RWPE1 (cell line): Measurements from ENCODE around the gene SIAH3.

ENCODE experiments used
- CTCF ChIA-PET: fragments of 350-600 bp; sonication (Branson Sonifier 250); formaldehyde crosslinking; extraction: SDS; loops from one replicate; lab custom pipeline; 2021; lab: Yijun Ruan, JAX
- POLR2A ChIA-PET: fragments of 400-600 bp; formaldehyde crosslinking; extraction: SDS; loops from one replicate; lab custom pipeline; 2020; ENCODE audit warnings: antibody characterized with exemption; ENCODE audit not compliant: low non-redundant PET; lab: Yijun Ruan, JAX
- DNase-seq: peaks from one replicate; pipeline ENCODE4 v3.0.0; 2012; ENCODE audit warnings: low spot score
- H3K27ac ChIP-seq: fragments of 450-650 bp; 2 replicates; pipeline ENCODE4 v1.5.1; 2017
- TF ChIP-seq, protein P1 (sequence below): fragments of 450-650 bp; conservative IDR thresholded peaks from 2 replicates; pipeline ENCODE4 v1.5.1; 2017; ENCODE audit warnings: low read depth, mild to moderate bottlenecking

Gene SIAH3

DNA sequence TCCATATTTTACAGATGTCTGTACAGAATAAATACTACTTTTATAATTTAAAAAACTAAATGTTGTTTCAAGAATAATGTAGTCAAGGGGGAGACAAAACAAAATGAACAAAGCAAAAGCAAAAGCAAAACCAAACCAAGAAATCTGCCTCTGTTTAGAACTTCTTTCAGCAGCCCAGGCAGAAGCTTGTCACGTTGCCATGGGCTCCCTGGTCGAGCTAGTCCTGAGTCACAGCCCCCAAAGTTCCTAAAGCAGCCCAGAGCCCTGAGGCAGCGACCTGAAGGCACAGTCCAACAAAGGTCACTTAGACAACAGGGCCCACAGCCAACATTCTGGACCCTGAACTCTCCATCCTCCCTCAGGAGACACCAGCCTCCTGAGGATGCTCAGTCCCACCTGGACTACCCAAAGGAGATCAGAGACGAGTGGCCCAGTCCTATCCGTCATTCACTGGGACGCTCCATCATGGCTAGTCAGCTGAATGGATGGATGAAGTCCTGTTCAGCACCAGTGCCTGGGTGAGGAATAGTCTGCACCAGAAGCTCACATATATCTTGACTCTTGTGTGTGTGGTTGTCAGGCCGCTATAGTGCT lies 41.7 kb downstream of the SIAH3 start:
- POLR2A ChIA-PET: no interaction called here
- no peak for DNase-seq
- no peak overlapping the region for H3K27ac ChIP-seq
- CTCF ChIA-PET: interaction anchor here (0.5 kb wide), 1 partner anchor 91 kb away, joined by 4 read pairs; no protein-coding TSS in a partner anchor
- TF ChIP-seq, protein P1, sequence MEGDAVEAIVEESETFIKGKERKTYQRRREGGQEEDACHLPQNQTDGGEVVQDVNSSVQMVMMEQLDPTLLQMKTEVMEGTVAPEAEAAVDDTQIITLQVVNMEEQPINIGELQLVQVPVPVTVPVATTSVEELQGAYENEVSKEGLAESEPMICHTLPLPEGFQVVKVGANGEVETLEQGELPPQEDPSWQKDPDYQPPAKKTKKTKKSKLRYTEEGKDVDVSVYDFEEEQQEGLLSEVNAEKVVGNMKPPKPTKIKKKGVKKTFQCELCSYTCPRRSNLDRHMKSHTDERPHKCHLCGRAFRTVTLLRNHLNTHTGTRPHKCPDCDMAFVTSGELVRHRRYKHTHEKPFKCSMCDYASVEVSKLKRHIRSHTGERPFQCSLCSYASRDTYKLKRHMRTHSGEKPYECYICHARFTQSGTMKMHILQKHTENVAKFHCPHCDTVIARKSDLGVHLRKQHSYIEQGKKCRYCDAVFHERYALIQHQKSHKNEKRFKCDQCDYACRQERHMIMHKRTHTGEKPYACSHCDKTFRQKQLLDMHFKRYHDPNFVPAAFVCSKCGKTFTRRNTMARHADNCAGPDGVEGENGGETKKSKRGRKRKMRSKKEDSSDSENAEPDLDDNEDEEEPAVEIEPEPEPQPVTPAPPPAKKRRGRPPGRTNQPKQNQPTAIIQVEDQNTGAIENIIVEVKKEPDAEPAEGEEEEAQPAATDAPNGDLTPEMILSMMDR: no peak

DNA sequence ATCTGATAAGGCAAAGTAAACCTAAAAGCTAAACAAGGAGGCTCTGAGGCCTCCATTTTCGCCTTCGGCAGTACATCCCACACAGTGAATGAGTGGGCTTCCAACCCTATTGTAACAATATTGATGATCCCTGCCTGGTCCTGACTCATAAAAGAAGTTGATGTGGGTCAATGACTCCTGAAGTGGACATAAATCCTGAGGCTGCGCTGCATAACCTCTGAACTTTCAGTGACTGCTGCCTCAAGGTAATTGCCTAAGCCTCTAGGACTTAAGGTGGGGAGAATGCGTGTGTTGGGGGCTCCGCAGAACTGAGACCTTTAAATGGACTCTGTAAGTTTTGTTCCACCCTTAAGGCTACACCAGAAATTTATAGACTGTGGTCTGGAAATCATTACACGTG lies 42.6 kb downstream of the SIAH3 start:
- POLR2A ChIA-PET: no interaction called here
- TF ChIP-seq, protein P1: no peak
- no peak overlapping the region for H3K27ac ChIP-seq
- CTCF ChIA-PET: no interaction called here
- no peak for DNase-seq

DNA sequence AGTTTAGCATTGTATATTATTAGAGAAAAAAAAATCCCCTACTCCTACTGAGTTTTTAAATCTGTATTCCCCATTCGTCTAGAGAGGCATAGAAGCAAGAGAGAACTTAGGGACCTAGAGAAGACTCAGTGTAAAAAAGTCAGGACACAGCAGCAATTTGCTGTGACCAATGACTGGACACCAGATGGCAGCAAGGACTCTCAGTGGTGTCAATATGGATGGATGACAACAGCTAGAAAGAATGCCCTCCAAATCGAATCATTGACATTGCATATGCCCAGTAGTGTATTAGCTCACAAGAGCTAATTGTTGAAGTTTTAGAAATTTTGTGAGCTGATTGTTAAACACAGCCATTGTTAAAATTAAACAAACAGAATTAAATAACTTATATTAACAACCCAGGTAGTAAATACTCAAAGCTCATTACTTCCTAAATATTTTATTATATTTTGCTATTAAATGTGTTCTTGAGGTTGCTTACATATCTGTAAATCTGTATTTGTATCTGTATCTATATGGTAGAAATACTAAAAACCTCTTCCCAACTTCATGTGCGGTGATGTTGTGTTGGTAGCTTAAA lies 43.9 kb downstream of the SIAH3 start:
- peak; percentile 73 for DNase-seq
- CTCF ChIA-PET: interaction anchor here (0.6 to 1.6 kb wide), 22 partner anchors 11 to 492 kb away, joined by 3 to 8 read pairs (median 4); no protein-coding TSS in a partner anchor
- POLR2A ChIA-PET: interaction anchor here (0.6 kb wide), 1 partner anchor 76 kb away, joined by 3 read pairs; no protein-coding TSS in a partner anchor
- no peak overlapping the region for H3K27ac ChIP-seq
- TF ChIP-seq, protein P1: peak; percentile 76

DNA sequence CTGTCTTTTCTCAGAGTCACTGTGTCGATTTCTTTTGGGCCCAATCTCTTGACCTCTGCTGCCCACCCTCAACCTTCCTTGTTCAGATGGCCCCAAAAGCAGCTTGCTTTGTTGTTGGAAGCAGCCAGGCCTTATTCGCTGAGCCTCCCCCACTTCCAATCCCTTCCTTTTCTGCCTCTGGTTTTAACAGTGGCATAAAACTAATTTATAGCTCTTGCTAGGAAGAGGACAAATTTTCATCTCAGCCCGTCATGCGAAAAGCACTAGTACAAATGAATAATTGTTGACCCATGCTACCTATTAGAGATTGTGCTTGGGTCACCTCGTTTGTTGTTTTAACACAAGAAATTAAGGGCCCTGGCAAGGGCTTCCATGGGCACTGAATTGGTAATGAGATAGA lies 51.1 kb downstream of the SIAH3 start:
- no peak for DNase-seq
- H3K27ac ChIP-seq: no peak overlapping the region
- ChIA-PET CTCF (no interaction called here), POLR2A (no interaction called here)
- TF ChIP-seq, protein P1: no peak

DNA sequence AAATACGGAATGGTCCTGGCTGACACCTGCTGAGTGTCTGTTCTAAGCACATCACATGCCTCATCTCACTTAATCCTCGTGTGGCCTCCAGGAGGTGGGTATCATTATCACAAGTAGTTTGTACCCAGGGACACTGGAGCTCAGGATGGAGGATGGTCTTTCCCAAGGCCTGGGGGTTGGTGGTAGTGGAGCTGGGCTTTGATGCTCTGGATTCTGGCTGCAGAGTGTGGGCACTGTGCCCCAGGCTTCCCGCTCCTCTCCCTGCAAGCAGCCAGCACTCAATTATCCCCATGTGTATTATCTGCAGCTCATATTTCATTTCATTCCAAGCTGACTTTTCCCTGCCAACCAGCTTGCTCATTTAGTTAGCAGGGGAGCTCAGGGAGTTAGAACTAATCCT lies 52.1 kb downstream of the SIAH3 start:
- no peak overlapping the region for H3K27ac ChIP-seq
- TF ChIP-seq, protein P1: no peak
- POLR2A ChIA-PET: no interaction called here
- CTCF ChIA-PET: no interaction called here
- no peak for DNase-seq

DNA sequence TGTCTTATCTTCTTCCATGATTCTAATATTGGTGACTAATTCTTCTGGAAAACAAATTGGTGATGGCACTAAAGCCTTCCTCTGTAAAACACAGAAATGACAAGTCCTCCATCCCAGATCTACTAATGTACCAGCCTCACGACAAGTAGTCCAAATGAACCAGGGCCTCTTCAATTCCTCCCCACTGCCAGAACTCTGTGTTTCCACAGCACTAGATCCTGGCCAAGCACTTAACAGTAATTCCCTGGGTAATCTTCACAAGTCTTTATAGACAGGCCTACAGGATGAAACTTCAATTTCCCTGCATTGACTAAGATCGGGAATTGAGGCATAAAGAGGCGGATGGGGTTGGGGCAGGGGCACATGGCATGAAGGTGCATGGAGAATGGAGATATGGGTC lies 52.7 kb downstream of the SIAH3 start:
- no peak for DNase-seq
- TF ChIP-seq, protein P1: no peak
- ChIA-PET POLR2A (no interaction called here), CTCF (interaction anchor here (0.6 kb wide), 1 partner anchor 504 kb away, joined by 3 read pairs; no protein-coding TSS in a partner anchor)
- H3K27ac ChIP-seq: no peak overlapping the region
